ENCODE results near the gene IGF2BP2.

Gene IGF2BP2

GRCh38 chr3:185764163-185764979 lies 60.5 kb downstream of the IGF2BP2 start:
- no peak for DNase-seq

- DNase-seq, result no peak
Observed at GRCh38 chr3:185763347-185764005, 61.4 kb downstream of the IGF2BP2 start.

- DNase-seq, result no peak
Observed at GRCh38 chr3:185760550-185760949, 64.3 kb downstream of the IGF2BP2 start.

GRCh38 chr3:185760088-185760487 lies 64.8 kb downstream of the IGF2BP2 start:
- no peak for DNase-seq

- DNase-seq, result no peak
Observed at GRCh38 chr3:185759512-185759911, 65.3 kb downstream of the IGF2BP2 start.

- DNase-seq, result no peak
Observed at GRCh38 chr3:185758912-185759311, 65.9 kb downstream of the IGF2BP2 start.

- DNase-seq, result no peak
Observed at GRCh38 chr3:185757176-185757575, 67.7 kb downstream of the IGF2BP2 start.

GRCh38 chr3:185756477-185756876 lies 68.4 kb downstream of the IGF2BP2 start:
- no peak for DNase-seq

- no peak for DNase-seq
Observed at GRCh38 chr3:185754920-185755319, 69.9 kb downstream of the IGF2BP2 start.

- DNase-seq, result no peak
Observed at GRCh38 chr3:185753354-185753753, 71.5 kb downstream of the IGF2BP2 start.

GRCh38 chr3:185750702-185751101 lies 74.1 kb downstream of the IGF2BP2 start:
- no peak for DNase-seq

- DNase-seq, result no peak
Observed at GRCh38 chr3:185750015-185750414, 74.8 kb downstream of the IGF2BP2 start.

- no peak for DNase-seq
Observed at GRCh38 chr3:185746470-185746869, 78.4 kb downstream of the IGF2BP2 start.

GRCh38 chr3:185744997-185745843 lies 79.6 kb downstream of the IGF2BP2 start:
- DNase-seq, result no peak

GRCh38 chr3:185741586-185741985 lies 83.3 kb downstream of the IGF2BP2 start:
- DNase-seq, result no peak

- DNase-seq, result no peak
Observed at GRCh38 chr3:185740133-185740532, 84.7 kb downstream of the IGF2BP2 start.

GRCh38 chr3:185739264-185739701 lies 85.6 kb downstream of the IGF2BP2 start:
- no peak for DNase-seq

- no peak for DNase-seq
Observed at GRCh38 chr3:185737740-185738680, 86.8 kb downstream of the IGF2BP2 start.

- DNase-seq, result no peak
Observed at GRCh38 chr3:185737020-185737419, 87.8 kb downstream of the IGF2BP2 start.

GRCh38 chr3:185734725-185735096 lies 90.1 kb downstream of the IGF2BP2 start:
- no peak for DNase-seq

- no peak for DNase-seq
Observed at GRCh38 chr3:185733980-185734724, 90.7 kb downstream of the IGF2BP2 start.

- no peak for DNase-seq
Observed at GRCh38 chr3:185732782-185733181, 92.1 kb downstream of the IGF2BP2 start.
